DMS 273 (cell line): ENCODE results near the gene MILR1.

ENCODE experiments used
- DNase-seq: peaks from one replicate; lab custom pipeline; 2025; ENCODE audit not compliant: unreplicated experiment; lab: John Stamatoyannopoulos, UW

Gene MILR1

GRCh38 chr17:64502021-64502420 lies 53.1 kb downstream of the MILR1 start:
- DNase-seq = no peak

DNA sequence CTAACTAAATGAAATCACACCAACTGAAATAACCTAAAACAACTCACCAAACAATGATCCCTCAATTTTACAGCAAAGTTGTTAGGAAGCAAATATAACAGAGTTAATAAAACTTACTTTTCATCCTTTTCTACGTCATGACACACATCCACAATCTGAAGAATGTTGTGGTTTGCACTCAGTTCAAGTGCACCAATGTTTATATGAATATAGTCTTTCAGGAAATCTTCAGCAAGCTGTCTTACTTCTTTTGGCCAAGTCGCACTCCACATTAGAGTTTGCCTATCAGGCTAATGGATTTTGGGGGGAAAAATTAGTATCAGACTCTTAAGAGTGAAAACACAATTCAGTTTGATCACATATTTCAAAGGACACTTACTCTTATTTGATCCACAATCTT lies 53.9 kb downstream of the MILR1 start:
- DNase-seq = no peak

GRCh38 chr17:64503341-64503740 lies 54.4 kb downstream of the MILR1 start:
- DNase-seq = no peak

DNA sequence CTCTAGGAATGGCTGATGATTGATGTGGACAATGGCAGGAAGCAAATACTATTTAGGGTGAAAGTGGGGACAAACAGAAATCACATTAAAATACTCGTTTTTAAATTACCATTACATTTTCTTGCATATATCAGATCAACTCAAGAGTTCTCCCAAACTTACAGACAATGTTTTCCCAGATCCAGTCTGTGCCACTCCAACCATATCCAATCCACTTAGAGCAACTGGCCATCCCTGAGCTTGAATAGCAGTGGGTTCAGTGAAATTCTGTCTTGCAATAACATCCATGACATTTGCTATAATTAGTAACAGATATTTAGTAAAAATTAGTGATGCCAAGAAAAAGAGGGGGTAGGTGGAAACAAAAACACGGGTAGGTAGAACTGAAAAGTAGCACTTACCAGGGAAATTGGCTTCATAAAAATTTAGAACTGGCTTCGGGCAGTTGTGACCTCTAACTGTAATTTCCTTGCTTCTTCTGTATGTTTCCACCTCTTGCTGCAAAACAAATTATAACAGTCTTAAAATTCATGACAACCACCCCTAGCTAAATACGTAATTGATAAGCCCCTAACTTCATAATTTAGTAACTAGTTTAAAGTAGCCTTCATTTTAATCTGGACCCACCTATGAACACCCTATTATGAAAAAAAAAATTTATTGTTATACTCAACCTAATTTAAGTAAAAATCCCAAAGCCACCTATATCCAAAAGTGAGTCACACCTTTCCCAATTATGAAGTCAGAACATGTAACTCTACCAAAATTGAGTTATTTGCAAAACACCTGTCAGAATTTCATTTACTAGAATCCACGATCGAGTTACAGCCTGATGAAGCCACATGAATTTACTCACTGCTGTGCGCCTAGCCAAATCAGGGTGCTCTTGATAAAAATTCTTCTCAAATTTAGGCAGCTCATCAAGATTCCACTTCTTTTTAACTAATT lies 55.2 kb downstream of the MILR1 start:
- DNase-seq = no peak

- peak; percentile 36 for DNase-seq
Measured at GRCh38 chr17:64504769-64505339, 55.9 kb downstream of the MILR1 start.

- DNase-seq = peak; percentile 92
Measured at GRCh38 chr17:64505340-64506200, 56.7 kb downstream of the MILR1 start.

- peak; percentile 99 for DNase-seq
Measured at GRCh38 chr17:64506201-64506575, 57.3 kb downstream of the MILR1 start, which contains the start of gene DDX5. TSS of gene DDX5 (minus strand) at chr17:64506289. CDS start at chr17:64506119, 170 bp downstream.

DNA sequence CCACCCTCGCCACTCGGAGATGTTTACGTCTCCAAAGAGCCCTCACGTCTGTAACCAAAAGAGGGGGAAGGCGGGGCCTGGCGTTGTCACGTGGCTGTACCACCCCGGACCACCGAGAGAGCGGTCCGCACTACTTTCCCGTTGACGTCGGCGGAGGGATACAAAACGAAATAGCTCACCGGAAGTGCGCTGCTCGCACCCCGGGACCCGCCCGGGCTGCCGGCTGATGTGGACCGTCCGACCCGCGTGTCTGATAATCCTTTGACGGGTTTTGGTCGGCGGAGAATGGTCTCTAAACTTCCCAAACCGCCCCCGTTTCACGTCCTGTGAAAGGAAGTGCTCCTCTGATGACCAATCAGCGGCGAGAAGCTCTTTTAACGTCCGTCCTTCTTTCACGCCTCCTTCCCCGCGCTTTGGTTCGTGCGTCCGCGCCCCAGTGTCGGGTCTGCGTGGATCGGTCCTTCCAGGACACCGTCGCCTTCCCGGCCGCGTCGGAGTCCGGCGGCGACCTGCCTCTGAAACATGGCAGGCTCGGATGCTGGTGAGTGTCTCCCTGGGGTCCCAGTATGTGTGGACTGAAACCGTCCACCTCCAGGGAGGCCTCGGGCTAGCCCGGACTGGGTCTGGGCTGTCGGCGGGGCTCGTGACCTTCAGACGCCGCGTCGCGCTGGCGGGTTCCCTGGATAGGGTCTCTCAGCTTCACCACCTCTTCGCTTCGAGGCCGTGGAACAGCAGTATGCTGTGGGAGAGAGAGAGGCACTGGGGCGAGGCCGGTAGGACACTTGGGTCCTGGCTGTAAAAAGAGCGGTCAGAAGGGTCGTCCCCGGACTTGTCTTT lies 57.9 kb downstream of the MILR1 start, which contains the start of gene CEP95:
TSS of gene CEP95 (plus strand) at position 402 of the 837 bp plus-strand sequence. CDS start at position 523, 121 bp downstream.
- DNase-seq = peak; percentile 99

- DNase-seq = peak; percentile 87
Measured at GRCh38 chr17:64507413-64507782, 58.5 kb downstream of the MILR1 start.

GRCh38 chr17:64508683-64509082 lies 59.8 kb downstream of the MILR1 start:
- no peak for DNase-seq

DNA sequence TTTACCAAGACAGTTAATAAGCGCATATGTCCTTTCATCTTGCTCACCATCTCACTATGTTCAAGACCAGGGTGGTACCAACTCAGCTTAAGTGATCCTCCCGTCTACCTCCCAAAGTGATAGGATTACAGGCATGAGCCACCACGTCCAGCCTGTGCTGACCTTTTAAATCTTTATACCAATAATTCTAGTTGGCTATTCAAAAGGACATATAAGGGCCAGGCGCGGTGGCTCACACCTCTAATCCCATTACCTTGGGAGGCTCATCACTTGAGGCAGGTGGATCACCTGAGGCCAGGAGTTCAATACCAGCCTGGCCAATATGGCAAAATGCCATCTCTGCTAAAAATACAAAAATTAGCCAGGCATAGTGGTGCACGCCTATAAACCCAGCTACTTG lies 60.3 kb downstream of the MILR1 start:
- no peak for DNase-seq

DNA sequence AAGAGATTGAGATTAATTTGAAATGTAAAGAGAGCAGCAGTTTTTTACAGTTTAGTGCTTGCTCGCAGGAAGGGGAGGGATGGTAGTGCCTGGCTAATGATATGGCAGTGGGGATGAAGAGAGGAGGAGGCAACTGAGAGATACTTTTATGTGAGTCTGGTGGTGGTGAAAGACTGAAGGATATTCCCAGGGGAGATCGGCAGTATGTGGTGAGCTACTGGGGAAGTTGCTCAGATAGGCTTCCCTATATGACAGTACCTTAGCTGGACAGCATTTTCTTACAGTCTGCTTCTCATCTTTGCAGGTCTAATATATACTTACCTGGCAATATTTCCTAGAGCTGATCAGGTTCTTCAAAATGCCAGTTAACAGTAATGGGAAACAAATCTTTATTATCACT lies 66.5 kb downstream of the MILR1 start:
- no peak for DNase-seq

- no peak for DNase-seq
Measured at GRCh38 chr17:64515829-64516228, 66.9 kb downstream of the MILR1 start.
